Spleen (tissue), 7 donors: ENCODE data around the gene EFL1.

Experiments
- POLR2AphosphoS5 ChIP-seq, 3 donors: sonication (generic); formaldehyde crosslinking; IDR thresholded peaks; one replicate each; pipeline ENCODE4 v1.5.1; 2017; ENCODE audit warnings: antibody characterized with exemption in 3 of 3
- TF ChIP-seq, protein P1 (sequence below), 11 experiments: fragments of 200-600 bp in 7 of 11; fragments of 450-650 bp in 4 of 11; sonication (generic) in 4 of 11; IDR thresholded peaks in 8 of 11; conservative IDR thresholded peaks in 3 of 11; 1 replicate in 7 of 11; 2 replicates in 4 of 11; pipeline versions ENCODE4 v1.4.0 to v1.8.0; 2016 to 2021; ENCODE audit warnings: antibody characterized with exemption in 11 of 11, inconsistent platforms in 4 of 11, mild to moderate bottlenecking in 1 of 11
- donor health status: DM: no; HTN: no; CAD: no; lungs with moderate emphysema.
- donor health status: DM: no; HTN: no; CAD: no.
- donor health status: DM: no; HTN: no; CAD: no.

DNA sequence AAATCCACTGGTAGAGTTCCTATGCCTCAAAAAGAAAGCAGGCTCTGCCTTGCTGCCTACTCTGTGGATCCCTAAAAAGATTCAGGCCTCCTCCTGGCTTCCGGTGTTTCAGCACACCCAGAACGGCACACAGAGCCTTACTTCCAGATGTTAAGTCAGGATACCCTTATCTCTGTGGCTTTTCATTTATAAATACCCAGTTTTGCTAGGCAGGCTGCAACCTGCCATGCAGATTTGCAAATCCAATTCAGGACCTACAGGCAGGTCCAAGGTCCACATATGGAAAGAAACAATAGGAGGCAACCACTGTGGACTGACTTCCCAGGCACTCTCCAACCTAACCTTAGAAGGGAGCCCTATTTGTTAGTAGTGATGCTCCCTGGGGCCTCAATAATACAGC is 30.7 kb downstream of the EFL1 start:
- TF ChIP-seq, protein P1, sequence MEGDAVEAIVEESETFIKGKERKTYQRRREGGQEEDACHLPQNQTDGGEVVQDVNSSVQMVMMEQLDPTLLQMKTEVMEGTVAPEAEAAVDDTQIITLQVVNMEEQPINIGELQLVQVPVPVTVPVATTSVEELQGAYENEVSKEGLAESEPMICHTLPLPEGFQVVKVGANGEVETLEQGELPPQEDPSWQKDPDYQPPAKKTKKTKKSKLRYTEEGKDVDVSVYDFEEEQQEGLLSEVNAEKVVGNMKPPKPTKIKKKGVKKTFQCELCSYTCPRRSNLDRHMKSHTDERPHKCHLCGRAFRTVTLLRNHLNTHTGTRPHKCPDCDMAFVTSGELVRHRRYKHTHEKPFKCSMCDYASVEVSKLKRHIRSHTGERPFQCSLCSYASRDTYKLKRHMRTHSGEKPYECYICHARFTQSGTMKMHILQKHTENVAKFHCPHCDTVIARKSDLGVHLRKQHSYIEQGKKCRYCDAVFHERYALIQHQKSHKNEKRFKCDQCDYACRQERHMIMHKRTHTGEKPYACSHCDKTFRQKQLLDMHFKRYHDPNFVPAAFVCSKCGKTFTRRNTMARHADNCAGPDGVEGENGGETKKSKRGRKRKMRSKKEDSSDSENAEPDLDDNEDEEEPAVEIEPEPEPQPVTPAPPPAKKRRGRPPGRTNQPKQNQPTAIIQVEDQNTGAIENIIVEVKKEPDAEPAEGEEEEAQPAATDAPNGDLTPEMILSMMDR (IDR thresholded peaks at IDR 0.05 in 8 of 11, conservative IDR thresholded peaks at IDR 0.05 in 3 of 11) = no peak
- TF ChIP-seq POLR2AphosphoS5 (IDR thresholded peaks at IDR 0.05) = no peak
